Suprapubic skin (tissue), 4 donors: ENCODE data around the gene HLCS.

Experiments used
- POLR2A ChIP-seq, 2 donors: fragments of 450-650 bp; IDR thresholded peaks; one replicate each; pipeline ENCODE4 v1.6.1; 2017; ENCODE audit warnings: antibody characterized with exemption in 2 of 2, mild to moderate bottlenecking in 2 of 2, moderate library complexity in 2 of 2
- POLR2AphosphoS5 ChIP-seq, 3 donors: sonication (generic); formaldehyde crosslinking; IDR thresholded peaks; one replicate each; pipeline ENCODE4 v1.6.1; 2017; ENCODE audit warnings: antibody characterized with exemption in 3 of 3
- TF ChIP-seq, protein P1 (sequence below), 2 donors: fragments of 200-600 bp in 1 of 2; fragments of 450-650 bp in 1 of 2; sonication (generic) in 1 of 2; IDR thresholded peaks; one replicate each; pipeline ENCODE4 v1.5.1; 2016 to 2019; ENCODE audit warnings: antibody characterized with exemption in 2 of 2, mild to moderate bottlenecking in 1 of 2, moderate library complexity in 1 of 2

DNA sequence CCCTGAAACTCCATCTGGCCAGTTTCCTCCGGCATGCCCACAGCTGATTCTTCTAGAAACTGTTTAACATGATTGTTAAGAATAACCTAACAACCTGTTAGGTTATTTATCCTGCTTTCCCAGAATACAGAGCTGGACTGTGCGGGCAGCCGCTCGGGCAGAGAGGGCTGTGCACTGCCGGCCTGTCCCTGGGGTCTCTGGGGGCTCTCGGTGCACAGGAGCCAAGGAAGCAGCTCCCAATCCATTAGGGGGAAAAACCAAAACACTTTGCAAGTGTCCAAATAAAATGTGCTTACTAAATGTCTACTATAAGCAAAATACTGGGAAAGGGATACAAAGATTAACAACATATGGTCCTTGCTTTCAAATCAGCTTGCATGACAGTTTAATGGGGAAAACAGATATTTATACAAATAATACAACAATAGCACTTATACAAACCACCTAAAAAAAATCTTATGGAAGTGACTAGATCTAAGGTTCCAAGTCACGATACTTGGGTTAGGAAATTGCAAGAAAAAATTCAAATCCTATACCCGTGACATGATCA is 50.7 kb downstream of the HLCS start:
- TF ChIP-seq, protein P1, sequence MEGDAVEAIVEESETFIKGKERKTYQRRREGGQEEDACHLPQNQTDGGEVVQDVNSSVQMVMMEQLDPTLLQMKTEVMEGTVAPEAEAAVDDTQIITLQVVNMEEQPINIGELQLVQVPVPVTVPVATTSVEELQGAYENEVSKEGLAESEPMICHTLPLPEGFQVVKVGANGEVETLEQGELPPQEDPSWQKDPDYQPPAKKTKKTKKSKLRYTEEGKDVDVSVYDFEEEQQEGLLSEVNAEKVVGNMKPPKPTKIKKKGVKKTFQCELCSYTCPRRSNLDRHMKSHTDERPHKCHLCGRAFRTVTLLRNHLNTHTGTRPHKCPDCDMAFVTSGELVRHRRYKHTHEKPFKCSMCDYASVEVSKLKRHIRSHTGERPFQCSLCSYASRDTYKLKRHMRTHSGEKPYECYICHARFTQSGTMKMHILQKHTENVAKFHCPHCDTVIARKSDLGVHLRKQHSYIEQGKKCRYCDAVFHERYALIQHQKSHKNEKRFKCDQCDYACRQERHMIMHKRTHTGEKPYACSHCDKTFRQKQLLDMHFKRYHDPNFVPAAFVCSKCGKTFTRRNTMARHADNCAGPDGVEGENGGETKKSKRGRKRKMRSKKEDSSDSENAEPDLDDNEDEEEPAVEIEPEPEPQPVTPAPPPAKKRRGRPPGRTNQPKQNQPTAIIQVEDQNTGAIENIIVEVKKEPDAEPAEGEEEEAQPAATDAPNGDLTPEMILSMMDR (IDR thresholded peaks at IDR 0.05): no peak
- TF ChIP-seq POLR2A (IDR thresholded peaks at IDR 0.05) (no peak), POLR2AphosphoS5 (IDR thresholded peaks at IDR 0.05) (no peak)
